ENCODE data around the gene PSMD1. TPM values are rescaled to one million over a fixed set of nuclear protein-coding genes. Genes with fewer than 3 reads are reported as not detected.

The PSMD1 gene
- total and polyA plus RNA-seq, 2 experiments from 2014 or later = 148 to 177 TPM

- TF ChIP-seq REST (IDR thresholded peaks at IDR 0.05; ENCODE audit: unreplicated experiment) = no peak
- no peak for TF ChIP-seq CREB1 (CRISPR knock-in tag; IDR thresholded peaks at IDR 0.05; ENCODE audit: low read depth)
- TF ChIP-seq ZNF331 (CRISPR knock-in tag; IDR thresholded peaks at IDR 0.05; ENCODE audit: low read depth) = no peak
- no peak for TF ChIP-seq EZH2phosphoT487 (IDR thresholded peaks at IDR 0.05; ENCODE audit: unreplicated experiment)
- no peak for TF ChIP-seq ETS1 (IDR thresholded peaks at IDR 0.05)
Observed at GRCh38 chr2:231172025-231172424, 115.4 kb downstream of the PSMD1 start (continued).

- Mint-ChIP-seq H3K4me1 (no peaks in the 10 kb centered on the region), H3K36me3 (ENCODE audit: low read depth) (peaks cover 36% of the 10 kb centered on the region), H3K4me3 (no peak overlapping the region), H3K27ac (no peak overlapping the region), H3K27me3 (ENCODE audit: insufficient read depth, low read depth, poor library complexity) (peaks cover 7% of the 10 kb centered on the region), H3K9me3 (no peaks in the 10 kb centered on the region)
- TF ChIP-seq ZNF331 (CRISPR knock-in tag; IDR thresholded peaks at IDR 0.05; ENCODE audit: low read depth) (no peak), NANOG (IDR thresholded peaks at IDR 0.05; ENCODE audit: borderline replicate concordance) (no peak)
- Histone ChIP-seq H3K4me3 (no peak overlapping the region), H3K9me2 (ENCODE audit: insufficient read depth) (no peaks in the 10 kb centered on the region), H3K36me3 (ENCODE audit: insufficient read depth) (peaks cover 11% of the 10 kb centered on the region; the same call in 1 of the 2 replicates), H3K79me2 (replicated peaks; ENCODE audit: insufficient read depth) (no peaks in the 10 kb centered on the region), H3K4me1 (ENCODE audit: insufficient read depth) (no peaks in the 10 kb centered on the region), H3K27me3 (ENCODE audit: insufficient read depth) (no peaks in the 10 kb centered on the region), H2AFZ (no peak overlapping the region), H3F3A (replicated peaks; ENCODE audit: low read depth) (peaks cover 19% of the 10 kb centered on the region; the same call in 1 of the 2 replicates), H3K4me2 (no peak overlapping the region), H3K27ac (ENCODE audit: low read depth) (no peak overlapping the region; the same call in 1 of the 2 replicates), H4K20me1 (replicated peaks; ENCODE audit: insufficient read depth) (no peaks in the 10 kb centered on the region; the same call in 1 of the 2 replicates)
- no peak for DNase-seq (ENCODE audit: low spot score)
- no peak for ATAC-seq
Observed at GRCh38 chr2:231174211-231174651, 117.6 kb downstream of the PSMD1 start.

- Histone ChIP-seq H4K20me1 (replicated peaks; ENCODE audit: insufficient read depth) (no peaks in the 10 kb centered on the region; the same call in 1 of the 2 replicates), H3K9me2 (ENCODE audit: insufficient read depth) (no peaks in the 10 kb centered on the region), H3K4me2 (no peak overlapping the region), H2AFZ (no peak overlapping the region), H3K36me3 (ENCODE audit: insufficient read depth) (peaks cover 11% of the 10 kb centered on the region; the same call in 1 of the 2 replicates), H3K4me3 (no peak overlapping the region), H3K79me2 (replicated peaks; ENCODE audit: insufficient read depth) (no peaks in the 10 kb centered on the region), H3K4me1 (ENCODE audit: insufficient read depth) (peaks cover 10% of the 10 kb centered on the region), H3K27ac (ENCODE audit: low read depth) (no peak overlapping the region), H3F3A (replicated peaks; ENCODE audit: low read depth) (peaks cover 16% of the 10 kb centered on the region; the same call in 1 of the 2 replicates), H3K27me3 (ENCODE audit: insufficient read depth) (no peaks in the 10 kb centered on the region)
- Mint-ChIP-seq H3K27ac (no peak overlapping the region; the same call in 1 of the 2 replicates), H3K4me3 (no peak overlapping the region), H3K27me3 (ENCODE audit: insufficient read depth, low read depth, poor library complexity) (peaks cover 7% of the 10 kb centered on the region), H3K36me3 (ENCODE audit: low read depth) (peaks cover 21% of the 10 kb centered on the region), H3K9me3 (no peaks in the 10 kb centered on the region), H3K4me1 (peaks cover 9% of the 10 kb centered on the region)
- ATAC-seq = no peak
- no peak for DNase-seq (ENCODE audit: low spot score)
- TF ChIP-seq EZH2phosphoT487 (IDR thresholded peaks at IDR 0.05; ENCODE audit: unreplicated experiment) = no peak
- TF ChIP-seq CTCF (conservative IDR thresholded peaks at IDR 0.05; ENCODE audit: low read depth in 2 of 2) = no peak
- no peak for TF ChIP-seq POLR2AphosphoS5 (IDR thresholded peaks at IDR 0.05; ENCODE audit: low read depth)
- TF ChIP-seq NANOG (IDR thresholded peaks at IDR 0.05; ENCODE audit: borderline replicate concordance) = no peak
- TF ChIP-seq ZNF114 (CRISPR knock-in tag; IDR thresholded peaks at IDR 0.05) = no peak
Observed at GRCh38 chr2:231176066-231176465, 119.4 kb downstream of the PSMD1 start.

Measured in GM23338 (cell line).